Pancreas (tissue), 10 donors: Measurements from ENCODE around the gene SPECC1L. TPM values are rescaled to one million over a fixed set of nuclear protein-coding genes. Genes with fewer than 3 reads are reported as not detected.

Source experiments
- ATAC-seq, 4 donors: fragments of 200-7000 bp; cut with Tn5 transposase; one replicate each; pipeline versions ENCODE4 v1.8.0 to v1.9.1; 2020; ENCODE audit warnings: mild to moderate bottlenecking in 4 of 4, moderate library complexity in 4 of 4
- DNase-seq, 6 donors: peaks; one replicate each; pipeline ENCODE4 v3.0.0-alpha.2; 2020
- FAIRE-seq: peaks from 2 replicates; lab custom pipeline; 2012; peaks lifted over from hg19 to GRCh38; lab: Jason Lieb, UNC
- H3K27ac ChIP-seq, 4 donors: fragments of 200-600 bp; sonication (generic); 1 replicate in 3 of 4; 2 replicates in 1 of 4; pipeline versions ENCODE4 v1.5.0 to v1.8.0; 2020
- H3K27me3 ChIP-seq, 4 donors: fragments of 200-600 bp; one replicate each; pipeline ENCODE4 v1.8.0; 2021
- H3K36me3 ChIP-seq, 3 donors: fragments of 200-600 bp; sonication (generic) in 1 of 3; one replicate each; pipeline versions ENCODE4 v1.5.0 to v1.8.0; 2020 to 2021
- H3K4me1 ChIP-seq, 3 donors: fragments of 200-600 bp; one replicate each; pipeline ENCODE4 v1.8.0; 2021
- H3K4me3 ChIP-seq, 4 donors: fragments of 200-600 bp; sonication (generic) in 2 of 4; one replicate each; pipeline versions ENCODE4 v1.5.0 to v1.8.0; 2020 to 2021
- H3K9me3 ChIP-seq, 4 donors: fragments of 200-600 bp; one replicate each; pipeline ENCODE4 v1.8.0; 2021
- CTCF ChIP-seq, 4 donors: fragments of 200-600 bp; sonication (generic) in 3 of 4; IDR thresholded peaks; one replicate each; pipeline versions ENCODE4 v1.5.0 to v1.8.0; 2021; ENCODE audit warnings: antibody characterized with exemption in 4 of 4
- WGBS, 2 donors: extraction: QIAGEN DNeasy Blood & Tissue Kit; methylation state at CpG; one replicate each; pipeline ENCODE4 v1.1.7; 2013; 5-methylcytosine and 5-hydroxymethylcytosine counted together
- intact Hi-C, 3 donors: fragments of 100-400 bp; cut with DNase I; formaldehyde crosslinking; loops; one replicate each; pipeline versions ENCODE4 v1.11.1 to v1.14.2; 2022
- polyA plus RNA-seq, 2 donors: library from polyadenylated mRNA; stranded (reverse); fragments of 200-250 nt; gene quantifications; one replicate each; pipeline ENCODE4 v1.2.3, GENCODE V29; 2013
- total RNA-seq, 6 donors: library from RNA; stranded (reverse); fragmentation: NEBNext Ultra II Directional in 4 of 6; extraction: Animal tissue kit (Norgen Biotek cat#: 25700) in 4 of 6; gene quantifications; one replicate each; pipeline versions ENCODE4 v1.2.1 to v1.2.4, GENCODE V29; 2021 to 2023
- donor health status: healthy with polysubstance abuse.
- donor health status: DM: no; HTN: no; CAD: no; lungs with moderate emphysema.
- donor health status: DM: no; HTN: no; CAD: no.
- donor health status: control.
- donor health status: control.
- donor health status: Bipolar disorder and iron deficiency.
- donor health status: DM: yes; HTN: yes; CAD: no.
- donor health status: DM: no; HTN: no; CAD: no.
- donor health status: DM: no; HTN: no; CAD: no.
- donor health status: DM: yes; HTN: yes; CAD: no.

Gene SPECC1L
- total and polyA plus RNA-seq, 8 donors, result 8.6 to 36.3 (median 26.5) TPM

DNA sequence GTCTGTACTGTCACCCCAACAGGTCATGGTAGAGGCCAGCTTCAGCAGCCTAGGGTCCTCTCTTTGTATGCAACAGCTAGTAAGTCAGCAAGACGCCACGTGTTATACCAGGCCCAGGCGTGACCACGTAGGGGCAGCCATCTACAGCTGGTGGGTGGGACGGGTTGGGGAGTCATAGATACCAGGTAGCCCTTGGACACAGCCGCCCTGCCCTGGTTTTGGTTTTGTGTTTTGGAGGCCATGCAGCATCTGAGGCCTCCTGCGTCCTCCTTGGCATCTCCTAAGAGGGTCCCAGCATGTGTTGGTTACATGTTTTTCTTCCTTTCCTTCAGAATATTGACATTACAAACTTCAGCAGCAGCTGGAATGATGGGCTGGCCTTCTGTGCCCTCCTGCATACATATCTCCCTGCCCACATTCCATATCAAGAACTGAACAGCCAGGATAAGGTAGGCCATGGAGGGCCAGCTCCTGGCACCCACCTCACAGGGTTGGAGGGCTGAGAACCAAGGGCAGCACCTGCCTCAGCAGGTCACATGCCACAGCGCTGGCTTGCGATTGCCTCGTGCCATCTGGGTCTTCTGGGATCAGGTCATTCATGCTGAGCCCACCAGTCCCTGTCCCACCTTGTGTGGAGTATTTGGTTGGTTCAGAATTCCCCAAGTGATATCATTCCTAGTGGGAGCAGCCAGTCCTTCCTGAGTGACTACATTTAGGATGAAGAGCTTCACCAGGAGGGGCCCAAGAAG lies 140.8 kb downstream of the SPECC1L start:
- peak in 2 of 6 donors; percentile 6 to 49 for DNase-seq
- WGBS, 2 donors, result 83 to 93% methylated on average over 10 of the region's 10 CpGs

GRCh38 chr22:24412274-24412673 lies 141.6 kb downstream of the SPECC1L start:
- Histone ChIP-seq H3K27ac (no peak overlapping the region), H3K4me1 (no peaks in the 10 kb centered on the region), H3K4me3 (no peak overlapping the region), H3K27me3 (no peaks in the 10 kb centered on the region), H3K9me3 (no peaks in the 10 kb centered on the region), H3K36me3 (peaks cover 0 to 13% (median 8%) of the 10 kb centered on the region in 3 donors)
- intact Hi-C loops, result no loop called here
- no peak for ATAC-seq
- FAIRE-seq, result no peak
- DNase-seq, result no peak
- WGBS, 2 donors, result 80 to 91% methylated on average over 7 of the region's 7 CpGs
- TF ChIP-seq CTCF (IDR thresholded peaks at IDR 0.05), result no peak

More for the DNA sequence above, 140.8 kb downstream of the SPECC1L start:
- Histone ChIP-seq H3K36me3 (peaks cover 0 to 13% (median 8%) of the 10 kb centered on the region in 3 donors), H3K4me1 (no peaks in the 10 kb centered on the region), H3K27ac (no peak overlapping the region), H3K9me3 (no peaks in the 10 kb centered on the region), H3K27me3 (no peaks in the 10 kb centered on the region), H3K4me3 (no peak overlapping the region)
- TF ChIP-seq CTCF (IDR thresholded peaks at IDR 0.05), result no peak
- intact Hi-C loops, result no loop called here
- FAIRE-seq (no peak), ATAC-seq (no peak)

DNA sequence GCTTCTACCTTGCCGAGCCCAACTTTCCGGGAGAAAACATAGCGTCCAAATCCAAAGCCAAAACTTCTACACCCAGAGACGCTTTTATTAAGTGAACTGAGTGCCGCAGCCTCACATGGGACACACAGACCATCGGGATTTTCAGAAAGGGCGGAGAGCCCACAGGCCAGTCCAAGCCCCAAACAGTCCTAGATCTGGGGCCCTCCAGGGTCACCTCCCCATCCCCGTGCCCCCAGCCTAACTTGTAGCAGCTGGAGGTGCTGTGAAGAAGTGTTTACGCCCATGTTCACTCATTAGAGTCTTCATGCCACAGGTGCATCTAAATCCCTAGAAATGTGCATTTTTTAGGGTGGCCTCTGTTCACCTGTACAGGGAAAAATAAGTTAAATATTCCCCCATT lies 142.6 kb downstream of the SPECC1L start:
- TF ChIP-seq CTCF (IDR thresholded peaks at IDR 0.05), result no peak
- WGBS, 2 donors, result 96 to 97% methylated on average over 9 of the region's 9 CpGs
- H3K27ac ChIP-seq, result no peak overlapping the region
- peaks cover 0 to 13% (median 8%) of the 10 kb centered on the region in 3 donors for H3K36me3 ChIP-seq
- no peak for ATAC-seq
- no peak overlapping the region for H3K4me3 ChIP-seq
- H3K4me1 ChIP-seq, result no peaks in the 10 kb centered on the region
- intact Hi-C loops, result no loop called here
- no peaks in the 10 kb centered on the region for H3K9me3 ChIP-seq
- no peaks in the 10 kb centered on the region for H3K27me3 ChIP-seq
- DNase-seq, result peak in 1 of 6 donors; percentile 4
- FAIRE-seq, result no peak

GRCh38 chr22:24413736-24414385 lies 143.2 kb downstream of the SPECC1L start:
- TF ChIP-seq CTCF (IDR thresholded peaks at IDR 0.05), result no peak
- Histone ChIP-seq H3K4me3 (no peak overlapping the region), H3K27me3 (no peaks in the 10 kb centered on the region), H3K36me3 (peaks cover 0 to 13% (median 8%) of the 10 kb centered on the region in 3 donors), H3K9me3 (no peaks in the 10 kb centered on the region), H3K27ac (no peak overlapping the region), H3K4me1 (no peaks in the 10 kb centered on the region)
- no peak for ATAC-seq
- FAIRE-seq, result no peak
- no peak for DNase-seq
- 87 to 90% methylated on average over 18 of the region's 18 CpGs for WGBS, 2 donors
- intact Hi-C loops, result no loop called here
